HG02870 (cell line): ENCODE results near the gene PEX11B.

Source experiments
- ATAC-seq: cut with Tn5 transposase; IDR thresholded peaks from one replicate; pipeline ENCODE4 v1.9.1; 2021; ENCODE audit warnings: mild to moderate bottlenecking, moderate library complexity; ENCODE audit not compliant: unreplicated experiment

PEX11B gene

GRCh38 chr1:145877923-145878486 is 40.5 kb downstream of the PEX11B start:
- ATAC-seq: no peak

- no peak for ATAC-seq
Observed at GRCh38 chr1:145874646-145875045, 43.9 kb downstream of the PEX11B start.

- no peak for ATAC-seq
Observed at GRCh38 chr1:145871994-145872924, 46.3 kb downstream of the PEX11B start.

- no peak for ATAC-seq
Observed at GRCh38 chr1:145868232-145868631, 50.3 kb downstream of the PEX11B start.

- ATAC-seq: no peak
Observed at GRCh38 chr1:145863282-145864018, 55.1 kb downstream of the PEX11B start.
